ENCODE measurements around the gene ACP1. TPM values are rescaled to one million over a fixed set of nuclear protein-coding genes. Genes with fewer than 3 reads are reported as not detected.

ACP1 gene
- polyA plus RNA-seq, 1 of the 3 experiments (the other 2 are of a cell fraction) = 88.9 TPM

DNA sequence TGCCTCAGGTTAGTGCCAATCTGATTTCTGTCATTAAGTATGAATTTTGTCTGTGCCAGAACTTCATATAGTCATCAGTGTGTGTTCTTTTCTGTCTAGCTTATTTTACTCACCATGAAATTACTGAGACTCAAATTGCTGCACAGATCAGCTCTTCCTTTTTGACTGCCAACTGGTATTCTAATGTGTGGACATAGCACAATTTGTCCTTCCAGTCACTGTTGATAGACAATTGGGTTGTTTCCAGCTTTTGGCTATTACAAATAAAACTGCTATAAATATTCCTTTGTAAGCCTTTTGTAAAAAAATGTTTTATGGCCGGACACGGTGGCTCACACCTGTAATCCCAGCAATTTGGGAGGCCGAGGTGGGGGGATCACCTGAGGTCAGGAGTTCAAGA is 8.7 kb upstream of the ACP1 start:
- Histone ChIP-seq H3F3A (replicated peaks; ENCODE audit: insufficient read depth) (no peaks in the 10 kb centered on the region), H3K27ac (ENCODE audit: low read depth in 2 of 2, low read length in 1 of 2) (no peak overlapping the region), H3K9ac (no peak overlapping the region), H4K20me1 (ENCODE audit: insufficient read depth) (no peaks in the 10 kb centered on the region), H3K79me2 (ENCODE audit: insufficient read depth) (no peaks in the 10 kb centered on the region), H3K9me2 (no peaks in the 10 kb centered on the region), H3K4me3 (ENCODE audit: low read depth in 2 of 2, low read length in 1 of 2) (no peak overlapping the region), H3K36me3 (replicated peaks in 1 of 2; ENCODE audit: control insufficient read depth in 1 of 2, insufficient read depth in 2 of 2, low read length in 1 of 2) (peaks cover 27 to 31% of the 10 kb centered on the region in 2 experiments), H2AFZ (ENCODE audit: low read depth) (no peak overlapping the region), H3K9me3 (no peaks in the 10 kb centered on the region; the same call in 1 of the 2 replicates), H3K27me3 (ENCODE audit: insufficient read depth) (no peaks in the 10 kb centered on the region), H3K4me1 (ENCODE audit: control insufficient read depth in 1 of 2, insufficient read depth in 2 of 2, low read depth in 1 of 2, low read length in 1 of 2) (peaks cover 0 to 10% of the 10 kb centered on the region in 2 experiments; a peak in 1 of 4 replicates), H3K4me2 (no peak overlapping the region)
- TF ChIP-seq EP300 (IDR thresholded peaks at IDR 0.05; ENCODE audit: borderline replicate concordance in 1 of 2, low read depth in 1 of 2, low read length in 1 of 2) = no peak
- no peak for TF ChIP-seq SMC3 (IDR thresholded peaks at IDR 0.05; ENCODE audit: low read depth, low read length)
- no peak for TF ChIP-seq CHD2 (IDR thresholded peaks at IDR 0.05; ENCODE audit: low read length, partially characterized antibody)
- CTCF ChIA-PET = interaction anchor here (0.9 to 5.9 kb wide), 4 partner anchors 9 to 411 kb away, joined by 3 to 26 read pairs (median 7); no protein-coding TSS in a partner anchor
- WGBS (ENCODE audit: low lambda C conversion rate) = 96% methylated on average over 3 of the region's 3 CpGs
- POLR2A ChIA-PET = no interaction called here
- no peak for DNase-seq

DNA sequence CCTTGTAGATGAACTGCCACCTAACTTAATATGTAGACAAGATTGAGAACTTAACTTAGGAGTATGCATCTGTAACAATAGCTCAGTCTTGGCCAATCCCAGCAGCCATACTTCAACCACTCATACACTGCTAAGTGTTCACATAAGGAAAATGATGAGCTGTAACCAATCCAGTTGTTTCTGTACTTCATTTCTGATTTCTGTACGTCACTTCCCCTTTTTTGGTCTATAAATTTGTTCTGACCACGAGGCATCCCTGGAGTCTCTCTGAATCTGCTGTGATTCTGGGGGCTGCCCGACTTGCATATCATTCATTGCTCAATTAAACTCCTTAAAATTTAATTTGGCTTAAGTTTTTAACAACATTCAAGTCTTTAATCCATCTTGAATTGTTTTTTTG is 7.3 kb upstream of the ACP1 start:
- ChIA-PET POLR2A (no interaction called here), CTCF (interaction anchor here (0.9 to 5.9 kb wide), 2 partner anchors 10 to 410 kb away, joined by 3 to 26 read pairs; no protein-coding TSS in a partner anchor)
- no peak overlapping the region for H3K4me3 ChIP-seq (ENCODE audit: low read depth in 2 of 2, low read length in 1 of 2)
- no peak overlapping the region for H3K9ac ChIP-seq
- peaks cover 23% of the 10 kb centered on the region in 2 experiments for H3K36me3 ChIP-seq (replicated peaks in 1 of 2; ENCODE audit: control insufficient read depth in 1 of 2, insufficient read depth in 2 of 2, low read length in 1 of 2)
- H3K9me2 ChIP-seq = no peaks in the 10 kb centered on the region
- peaks cover 0 to 2% of the 10 kb centered on the region in 2 experiments; a peak in 1 of 4 replicates for H3K4me1 ChIP-seq (ENCODE audit: control insufficient read depth in 1 of 2, insufficient read depth in 2 of 2, low read depth in 1 of 2, low read length in 1 of 2)
- H3K27me3 ChIP-seq (ENCODE audit: insufficient read depth) = no peaks in the 10 kb centered on the region
- no peak overlapping the region for H3K4me2 ChIP-seq
- H3K79me2 ChIP-seq (ENCODE audit: insufficient read depth) = peaks cover 6% of the 10 kb centered on the region; the same call in 1 of the 2 replicates
- no peaks in the 10 kb centered on the region; the same call in 1 of the 2 replicates for H3K9me3 ChIP-seq
- no peaks in the 10 kb centered on the region for H3F3A ChIP-seq (replicated peaks; ENCODE audit: insufficient read depth)
- H2AFZ ChIP-seq (ENCODE audit: low read depth) = no peak overlapping the region
- WGBS (ENCODE audit: low lambda C conversion rate) = 90% methylated on average over 3 of the region's 3 CpGs
- no peak overlapping the region for H3K27ac ChIP-seq (ENCODE audit: low read depth in 2 of 2, low read length in 1 of 2)
- TF ChIP-seq NFIC (IDR thresholded peaks at IDR 0.05; ENCODE audit: borderline replicate concordance) (no peak), FOXM1 (IDR thresholded peaks at IDR 0.05; ENCODE audit: low read depth) (no peak)
- DNase-seq = no peak
- no peaks in the 10 kb centered on the region for H4K20me1 ChIP-seq (ENCODE audit: insufficient read depth)

DNA sequence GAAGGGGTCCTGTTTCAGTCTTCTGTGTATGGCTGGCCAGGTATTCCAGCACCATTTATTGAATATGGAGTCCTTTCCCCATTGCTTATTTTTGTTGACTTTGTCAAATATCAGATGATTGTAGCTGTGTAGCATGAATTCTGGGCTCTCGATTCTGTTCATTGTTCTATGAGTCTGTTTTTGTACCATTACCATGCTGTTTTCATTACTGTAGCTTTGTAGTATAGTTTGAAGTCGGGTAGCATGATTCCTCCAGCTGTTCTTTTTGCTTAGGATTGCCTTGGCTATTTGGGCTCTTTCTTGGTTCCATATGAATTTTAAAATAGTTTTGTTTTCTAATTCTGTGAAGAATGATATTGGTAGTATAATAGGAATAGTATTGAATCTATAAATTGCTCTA is 6.9 kb upstream of the ACP1 start:
- TF ChIP-seq, protein P1, sequence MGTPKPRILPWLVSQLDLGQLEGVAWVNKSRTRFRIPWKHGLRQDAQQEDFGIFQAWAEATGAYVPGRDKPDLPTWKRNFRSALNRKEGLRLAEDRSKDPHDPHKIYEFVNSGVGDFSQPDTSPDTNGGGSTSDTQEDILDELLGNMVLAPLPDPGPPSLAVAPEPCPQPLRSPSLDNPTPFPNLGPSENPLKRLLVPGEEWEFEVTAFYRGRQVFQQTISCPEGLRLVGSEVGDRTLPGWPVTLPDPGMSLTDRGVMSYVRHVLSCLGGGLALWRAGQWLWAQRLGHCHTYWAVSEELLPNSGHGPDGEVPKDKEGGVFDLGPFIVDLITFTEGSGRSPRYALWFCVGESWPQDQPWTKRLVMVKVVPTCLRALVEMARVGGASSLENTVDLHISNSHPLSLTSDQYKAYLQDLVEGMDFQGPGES (IDR thresholded peaks at IDR 0.05; ENCODE audit: low read depth, low read length) = no peak
- TF ChIP-seq ELF1 (IDR thresholded peaks at IDR 0.05) = no peak
- TF ChIP-seq RXRA (IDR thresholded peaks at IDR 0.05; ENCODE audit: borderline replicate concordance, low read depth) = no peak
- no peak for TF ChIP-seq FOSL2 (IDR thresholded peaks at IDR 0.05; ENCODE audit: borderline replicate concordance, low read depth)
- no peak for DNase-seq
- peaks cover 23 to 26% of the 10 kb centered on the region in 2 experiments for H3K36me3 ChIP-seq (replicated peaks in 1 of 2; ENCODE audit: control insufficient read depth in 1 of 2, insufficient read depth in 2 of 2, low read length in 1 of 2)
- no peaks in the 10 kb centered on the region; the same call in 1 of the 2 replicates for H3K9me3 ChIP-seq
- H3K9me2 ChIP-seq = no peaks in the 10 kb centered on the region
- ChIA-PET POLR2A (no interaction called here), CTCF (interaction anchor here (0.8 to 5.9 kb wide), 4 partner anchors 10 to 34 kb away, joined by 3 to 26 read pairs (median 4); no protein-coding TSS in a partner anchor)
- H3K4me2 ChIP-seq = no peak overlapping the region
- H3K27me3 ChIP-seq (ENCODE audit: insufficient read depth) = no peaks in the 10 kb centered on the region
- H3K27ac ChIP-seq (ENCODE audit: low read depth in 2 of 2, low read length in 1 of 2) = no peak overlapping the region
- H4K20me1 ChIP-seq (ENCODE audit: insufficient read depth) = no peaks in the 10 kb centered on the region
- H3F3A ChIP-seq (replicated peaks; ENCODE audit: insufficient read depth) = no peaks in the 10 kb centered on the region
- H2AFZ ChIP-seq (ENCODE audit: low read depth) = no peak overlapping the region
- peaks cover 0 to 2% of the 10 kb centered on the region in 2 experiments; a peak in 1 of 4 replicates for H3K4me1 ChIP-seq (ENCODE audit: control insufficient read depth in 1 of 2, insufficient read depth in 2 of 2, low read depth in 1 of 2, low read length in 1 of 2)
- WGBS (ENCODE audit: low lambda C conversion rate) = 64% methylated on average over 2 of the region's 2 CpGs
- H3K9ac ChIP-seq = no peak overlapping the region
- peaks cover 10% of the 10 kb centered on the region; the same call in 1 of the 2 replicates for H3K79me2 ChIP-seq (ENCODE audit: insufficient read depth)
- no peak overlapping the region for H3K4me3 ChIP-seq (ENCODE audit: low read depth in 2 of 2, low read length in 1 of 2)
